ENCODE measurements around the gene CHKB.
"Not testable (repeated sequence)": the region's sequence is repeated elsewhere in the genome, so short reads cannot be mapped to it uniquely, and the experiment has no call there.

Gene CHKB, protein sequence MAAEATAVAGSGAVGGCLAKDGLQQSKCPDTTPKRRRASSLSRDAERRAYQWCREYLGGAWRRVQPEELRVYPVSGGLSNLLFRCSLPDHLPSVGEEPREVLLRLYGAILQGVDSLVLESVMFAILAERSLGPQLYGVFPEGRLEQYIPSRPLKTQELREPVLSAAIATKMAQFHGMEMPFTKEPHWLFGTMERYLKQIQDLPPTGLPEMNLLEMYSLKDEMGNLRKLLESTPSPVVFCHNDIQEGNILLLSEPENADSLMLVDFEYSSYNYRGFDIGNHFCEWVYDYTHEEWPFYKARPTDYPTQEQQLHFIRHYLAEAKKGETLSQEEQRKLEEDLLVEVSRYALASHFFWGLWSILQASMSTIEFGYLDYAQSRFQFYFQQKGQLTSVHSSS

DNA sequence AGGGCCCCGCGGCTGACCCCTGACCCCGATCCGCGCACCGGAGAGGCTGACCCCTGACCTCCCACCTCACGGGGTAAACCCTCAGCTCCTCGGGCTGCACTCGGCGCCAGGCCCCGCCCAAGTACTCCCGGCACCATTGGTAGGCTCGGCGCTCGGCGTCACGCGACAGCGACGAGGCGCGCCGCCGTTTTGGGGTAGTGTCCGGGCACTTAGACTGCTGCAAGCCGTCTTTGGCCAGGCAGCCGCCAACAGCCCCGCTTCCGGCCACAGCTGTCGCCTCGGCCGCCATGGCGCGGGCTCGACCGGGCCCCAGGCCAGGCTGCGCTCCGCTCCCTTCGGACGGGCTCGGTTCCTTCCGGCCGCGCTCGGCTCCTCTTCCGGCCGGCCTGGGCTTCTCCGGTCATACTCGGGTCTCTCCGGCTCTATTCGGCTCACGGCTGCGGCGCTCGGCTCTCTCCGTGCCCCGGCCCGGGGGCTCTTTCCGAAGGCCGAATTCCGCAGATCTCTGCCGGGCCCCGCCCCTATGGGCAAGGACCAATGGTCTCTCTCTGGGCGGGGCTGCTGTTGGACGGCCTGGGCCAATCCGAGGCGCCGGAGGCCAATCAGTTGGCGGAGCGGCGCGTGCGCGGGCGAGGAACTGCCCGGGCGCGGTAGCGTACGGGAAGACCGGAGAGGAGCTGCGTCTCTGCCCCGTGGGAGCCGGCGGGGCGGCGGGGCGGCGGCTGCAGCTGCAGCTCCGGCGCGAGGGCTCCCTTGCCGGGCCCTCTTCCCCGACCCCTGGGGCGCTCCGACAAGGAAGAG is at the start of gene CHKB:
TSS of gene CHKB (minus strand) at position 357 of the 801 bp plus-strand sequence. CDS start at position 289, 68 bp downstream.
- peak; percentile 99 for DNase-seq (ENCODE audit: low spot score)

GRCh38 chr22:50630376-50630775 is 47.7 kb upstream of the CHKB start:
- DNase-seq (ENCODE audit: low spot score), result no peak

GRCh38 chr22:50628543-50629134 is 46.0 kb upstream of the CHKB start:
- no peak for DNase-seq (ENCODE audit: low spot score)

- DNase-seq (ENCODE audit: low spot score), result peak; percentile 86
Measured at GRCh38 chr22:50627642-50628542, 45.2 kb upstream of the CHKB start, which contains the start of gene ARSA. Gene ARSA (minus strand): TSS chr22:50628152. CDS start chr22:50627779, 373 bp downstream.

DNA sequence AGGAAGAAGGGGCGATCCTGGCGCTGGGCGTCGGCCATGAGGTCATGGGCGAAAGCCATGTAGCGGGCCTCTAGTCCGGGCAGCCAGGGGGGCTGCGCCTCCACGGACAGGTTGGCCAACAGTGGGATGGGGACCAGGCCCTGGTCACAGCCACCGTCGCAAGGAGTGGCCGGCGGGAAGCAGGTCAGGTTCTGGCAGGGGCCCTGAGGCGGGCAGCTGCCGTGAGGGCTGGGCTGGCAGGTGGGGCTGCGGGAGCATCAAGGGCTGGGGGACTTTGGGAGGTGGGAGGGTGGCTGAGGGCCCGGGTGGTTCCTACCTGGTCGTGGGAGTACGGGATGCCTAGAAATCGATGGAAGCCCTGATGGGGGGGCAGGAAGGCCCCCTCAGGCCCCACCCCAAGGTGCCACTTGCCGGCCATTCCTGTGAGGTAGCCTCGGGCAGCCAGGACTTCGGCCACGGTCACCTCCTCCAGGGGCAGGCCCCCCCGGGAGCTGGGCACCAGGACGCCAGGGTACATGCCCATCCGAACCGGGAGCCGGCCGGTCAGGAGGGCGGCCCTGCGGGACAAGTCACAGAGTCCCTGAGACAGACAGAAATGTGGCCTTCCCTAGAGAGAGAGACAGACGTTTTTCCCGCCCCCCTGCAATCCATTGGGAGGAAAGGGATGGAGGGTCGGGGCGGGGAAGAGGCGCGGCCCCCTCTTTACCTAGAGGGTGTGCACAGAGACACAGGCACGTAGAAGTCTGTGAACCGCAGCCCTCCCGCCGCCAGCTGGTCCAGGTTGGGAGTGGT is 44.4 kb upstream of the CHKB start:
- DNase-seq (ENCODE audit: low spot score), result no peak

- no peak for DNase-seq (ENCODE audit: low spot score)
Measured at GRCh38 chr22:50626314-50626849, 43.7 kb upstream of the CHKB start.

- no peak for DNase-seq (ENCODE audit: low spot score)
Measured at GRCh38 chr22:50625568-50626313, 43.1 kb upstream of the CHKB start.

DNA sequence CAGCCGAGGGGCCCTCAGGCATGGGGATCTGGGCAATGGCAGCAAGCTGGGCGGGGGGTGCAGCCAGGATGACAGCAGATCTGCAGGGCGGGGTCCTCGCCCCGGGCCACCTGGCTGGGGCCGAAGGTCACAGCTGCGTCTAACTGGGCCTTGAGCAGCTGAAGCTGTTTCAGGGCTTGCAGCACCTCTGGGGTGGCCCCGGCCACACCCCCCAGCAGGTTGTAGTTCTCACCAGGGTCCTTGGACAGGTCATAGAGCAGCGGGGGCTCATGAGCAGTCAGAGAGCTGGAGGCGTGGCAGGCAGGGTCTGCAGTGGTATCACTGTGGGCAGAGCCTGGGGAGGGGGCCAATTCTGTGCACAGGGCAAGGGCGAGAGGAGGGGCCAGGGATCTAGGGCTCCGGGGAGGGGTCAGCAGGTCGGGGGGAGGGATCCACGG is 42.5 kb upstream of the CHKB start:
- DNase-seq (ENCODE audit: low spot score), result no peak

DNA sequence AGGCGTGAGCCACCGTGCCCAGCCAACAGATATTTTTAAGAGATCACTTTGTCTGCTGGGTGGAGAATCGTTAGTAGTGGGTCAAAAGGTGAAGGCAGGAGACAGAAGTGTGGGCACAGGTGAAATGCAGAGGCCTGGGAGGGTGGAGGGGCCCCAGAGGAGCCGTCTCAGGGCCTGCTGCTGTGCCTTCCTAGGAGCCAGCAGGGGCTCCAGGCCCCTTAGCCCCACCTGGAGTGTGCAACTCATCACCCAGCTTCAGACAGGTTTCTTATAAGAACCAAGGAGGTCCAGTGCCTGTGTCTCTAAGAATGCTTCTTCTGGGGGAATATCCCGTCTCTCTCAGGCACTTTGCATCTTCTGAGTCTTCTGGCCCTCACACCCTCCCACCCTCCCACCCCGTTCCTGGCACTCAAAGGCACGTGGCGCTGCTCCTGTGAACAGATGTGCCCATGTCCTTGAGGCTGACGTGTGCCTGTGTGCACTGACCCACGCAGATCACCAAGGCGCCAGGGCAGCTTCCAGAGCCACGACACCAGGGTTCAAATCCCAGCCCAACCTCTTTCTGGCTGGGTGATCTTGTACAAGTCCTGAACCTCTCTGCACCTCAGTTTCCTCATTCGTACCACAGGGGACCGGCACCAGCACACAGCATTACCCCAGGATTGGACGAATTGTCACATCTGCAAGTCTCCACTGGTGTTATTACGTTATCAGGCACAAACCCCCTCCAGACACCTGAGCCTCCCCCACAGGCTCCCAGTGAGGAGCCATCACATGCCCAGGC is 41.9 kb upstream of the CHKB start:
- DNase-seq (ENCODE audit: low spot score), result no peak

DNA sequence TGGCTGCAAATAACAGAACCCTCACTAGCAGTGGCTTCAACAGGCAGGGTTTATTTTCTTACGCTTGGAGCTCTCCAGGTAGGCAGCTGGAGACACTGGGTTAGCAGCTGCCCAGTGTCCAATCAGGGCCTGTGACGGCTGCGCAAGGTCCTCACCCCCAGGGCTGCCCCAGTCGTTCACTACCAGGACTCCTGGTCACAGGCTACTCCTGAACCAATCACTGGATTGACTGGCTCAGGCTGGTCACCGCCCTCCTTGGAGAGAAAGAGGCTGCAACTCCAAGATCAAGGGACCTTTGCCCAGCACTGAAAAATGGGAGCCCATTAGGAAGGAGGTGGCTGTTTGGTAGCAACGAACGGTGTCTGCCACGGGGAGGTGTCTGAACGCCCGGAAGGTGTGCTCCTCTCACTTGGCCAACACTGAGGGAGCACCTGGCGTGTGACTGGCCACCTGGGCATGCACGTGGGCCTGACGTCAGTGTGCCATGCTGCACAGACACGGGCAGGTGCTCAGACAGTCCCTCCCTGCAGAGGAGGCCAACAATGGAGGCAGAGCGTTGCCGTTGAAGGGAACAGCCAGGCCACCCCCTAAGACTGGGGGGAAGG is 40.2 kb upstream of the CHKB start:
- no peak for DNase-seq (ENCODE audit: low spot score)

GRCh38 chr22:50621948-50622722 is 39.5 kb upstream of the CHKB start:
- DNase-seq (ENCODE audit: low spot score), result no peak

DNA sequence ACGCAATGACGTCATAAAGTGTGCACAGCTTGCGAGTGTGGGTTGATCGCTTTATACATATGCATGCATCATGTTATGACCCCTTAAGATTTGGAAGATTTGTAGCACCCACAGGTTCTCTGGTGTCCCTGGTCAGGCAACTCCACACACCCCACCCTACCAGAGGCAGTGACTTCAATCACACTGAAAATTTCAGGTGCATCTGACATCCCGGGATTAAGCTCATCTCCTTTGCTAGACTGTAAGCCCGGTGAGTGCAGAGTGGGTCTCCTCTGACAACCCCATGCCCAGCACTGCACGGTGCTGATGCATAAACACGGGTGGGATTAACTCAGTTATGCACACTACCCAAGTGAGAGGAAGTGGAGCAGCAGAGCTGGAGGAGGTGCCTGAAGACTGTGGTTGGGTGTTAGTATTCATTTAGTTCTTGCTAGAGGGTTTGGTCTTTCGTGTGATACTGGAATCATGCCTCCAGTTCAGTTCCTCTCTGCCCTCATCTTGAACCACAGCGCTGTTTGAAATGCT is 38.8 kb upstream of the CHKB start:
- DNase-seq (ENCODE audit: low spot score), result no peak

DNA sequence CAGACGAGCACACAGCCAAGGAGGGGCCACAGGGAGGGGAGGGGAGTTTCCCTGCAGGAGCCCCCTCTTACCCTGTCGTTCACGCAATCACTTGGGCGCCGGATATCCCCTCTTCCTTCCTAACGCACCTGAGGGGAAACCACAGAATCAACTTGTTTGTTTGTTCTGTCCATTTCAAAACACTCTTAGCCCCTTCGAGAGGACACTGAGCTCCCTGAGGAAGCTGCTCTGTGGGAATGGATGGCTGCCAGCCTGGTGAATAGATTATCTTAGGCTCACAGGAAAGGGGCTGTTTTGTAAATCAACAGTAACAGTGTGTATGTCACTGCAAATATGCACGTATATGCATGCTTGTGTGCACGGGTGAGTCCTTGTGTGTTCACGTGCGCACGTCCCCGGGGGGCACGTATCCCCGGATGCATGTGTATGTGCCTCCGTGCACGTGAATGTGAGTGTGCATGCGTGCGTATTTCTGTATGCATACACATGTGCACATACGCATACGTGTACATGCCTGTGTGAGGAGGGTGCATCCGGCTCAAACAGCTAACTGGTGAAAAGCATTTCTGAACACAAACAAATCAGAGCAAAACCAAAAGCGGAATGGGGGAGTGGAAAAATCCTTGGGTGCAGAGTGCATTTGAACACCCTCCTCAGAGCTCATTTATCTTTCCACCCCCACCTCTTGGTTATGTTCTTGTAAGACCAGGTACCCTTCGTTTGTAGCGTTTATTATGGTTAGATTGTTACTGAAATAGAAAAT is 38.1 kb upstream of the CHKB start:
- DNase-seq (ENCODE audit: low spot score), result no peak

DNA sequence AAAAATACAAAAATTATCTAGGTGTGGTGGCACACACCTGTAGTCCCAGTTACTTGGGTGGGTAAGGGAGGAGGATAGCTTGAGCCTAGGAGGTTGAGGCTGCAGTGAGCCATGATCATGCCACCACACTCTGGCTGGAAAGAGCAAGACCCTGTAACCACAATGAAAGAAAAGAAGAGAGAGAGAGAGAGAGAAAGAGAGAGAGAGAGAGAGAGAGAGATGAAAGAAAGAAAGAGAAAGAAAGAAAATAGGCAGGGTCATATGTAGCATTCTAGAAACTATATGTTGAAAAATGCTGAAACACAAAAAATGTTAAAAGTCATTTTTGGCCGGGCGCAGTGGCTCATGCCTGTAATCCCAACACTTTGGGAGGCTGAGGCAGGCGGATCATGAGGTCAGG is 31.6 kb upstream of the CHKB start:
- DNase-seq (ENCODE audit: low spot score), result not testable (repeated sequence)

DNA sequence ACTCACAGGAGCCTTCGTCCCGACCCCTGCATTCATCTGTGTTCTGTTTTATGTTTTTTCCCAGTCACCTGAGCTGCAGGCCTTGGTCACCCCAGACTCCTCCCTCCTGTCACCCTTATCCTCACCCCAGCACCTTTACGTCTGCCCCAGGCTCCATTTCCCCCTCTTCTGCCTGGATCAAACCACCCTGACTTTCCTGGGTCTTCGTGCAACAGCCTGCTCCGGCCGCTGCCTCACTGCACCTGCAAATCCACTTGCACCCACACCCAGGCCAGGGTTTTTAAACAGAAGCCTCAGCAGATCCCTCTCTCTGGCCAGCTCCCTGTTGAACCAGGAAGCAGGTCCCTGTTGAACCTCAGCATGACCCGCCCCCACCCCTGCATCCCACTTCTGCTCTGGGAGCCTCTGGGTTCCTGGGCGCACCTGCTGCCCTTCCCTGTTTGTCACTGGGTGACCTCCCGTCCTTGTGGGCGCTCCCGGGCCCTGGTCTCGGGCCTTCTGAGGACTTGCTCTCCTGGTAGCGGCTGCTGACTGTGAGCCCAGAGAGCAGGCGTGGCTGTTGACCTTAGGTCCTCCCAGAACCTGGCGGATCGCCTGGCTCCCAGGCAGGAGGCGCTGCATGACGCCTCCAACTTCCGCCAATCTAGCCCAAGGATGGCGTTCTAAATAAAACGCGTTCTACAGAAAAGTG is 30.8 kb upstream of the CHKB start:
- DNase-seq (ENCODE audit: low spot score), result no peak
